Measurements from ENCODE around the gene TKTL1. TPM values are rescaled to one million over a fixed set of nuclear protein-coding genes. Genes with fewer than 3 reads are reported as not detected.

TKTL1 gene
- total RNA-seq, 1 donor from 2014 or later, result 0.20 TPM

DNA sequence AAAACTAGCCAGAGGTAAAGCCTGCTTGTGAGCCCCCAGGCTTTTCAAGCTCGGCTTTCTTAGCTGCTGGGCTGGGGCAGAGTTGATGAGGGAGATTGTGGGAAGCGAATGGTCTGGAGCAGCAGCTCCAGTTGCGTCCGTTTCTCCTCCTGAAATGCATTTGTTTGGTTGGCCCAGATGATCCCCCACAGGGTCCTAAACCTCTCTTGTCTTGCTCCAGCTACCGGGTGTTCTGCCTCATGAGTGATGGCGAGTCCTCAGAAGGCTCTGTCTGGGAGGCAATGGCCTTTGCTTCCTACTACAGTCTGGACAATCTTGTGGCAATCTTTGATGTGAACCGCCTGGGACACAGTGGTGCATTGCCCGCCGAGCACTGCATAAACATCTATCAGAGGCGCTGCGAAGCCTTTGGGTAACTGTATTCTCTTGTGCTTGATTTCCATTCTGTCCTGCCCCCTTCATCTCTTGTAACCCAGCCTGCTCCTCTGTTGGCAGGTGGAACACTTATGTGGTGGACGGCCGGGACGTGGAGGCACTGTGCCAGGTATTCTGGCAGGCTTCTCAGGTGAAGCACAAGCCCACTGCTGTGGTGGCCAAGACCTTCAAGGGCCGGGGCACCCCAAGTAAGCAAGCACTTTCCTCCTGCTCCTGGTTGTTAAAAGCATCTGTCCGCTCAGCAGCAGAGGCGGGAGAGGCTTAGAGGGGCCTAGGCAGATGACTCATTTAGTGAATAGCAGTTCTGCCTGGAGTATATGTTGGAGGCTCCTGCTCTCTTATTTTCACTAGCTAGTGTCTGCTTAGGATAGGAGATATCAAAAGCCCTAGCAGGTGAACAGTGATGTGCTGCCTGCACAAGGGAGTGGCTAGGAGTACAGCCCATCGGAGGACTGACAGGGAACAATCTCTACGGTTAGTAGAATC, 15.3 kb downstream of the TKTL1 start:
- no peaks in the 10 kb centered on the region for H3K4me1 Mint-ChIP-seq
- H3K9me3 Mint-ChIP-seq, result peaks cover 21% of the 10 kb centered on the region
- no peak for DNase-seq (ENCODE audit: low spot score in 2 of 2, unreplicated experiment in 2 of 2)
- no peak overlapping the region for H3K4me3 Mint-ChIP-seq
- no peak overlapping the region for H3K27ac Mint-ChIP-seq
- no peaks in the 10 kb centered on the region for H3K27me3 Mint-ChIP-seq (ENCODE audit: low read depth)
- no peak for TF ChIP-seq CTCF (IDR thresholded peaks at IDR 0.05; ENCODE audit: unreplicated experiment)
- H3K36me3 Mint-ChIP-seq, result no peaks in the 10 kb centered on the region

GRCh38 chrX:154312116-154312515, 16.5 kb downstream of the TKTL1 start:
- Mint-ChIP-seq H3K4me1 (no peaks in the 10 kb centered on the region), H3K36me3 (no peaks in the 10 kb centered on the region), H3K9me3 (peaks cover 21% of the 10 kb centered on the region), H3K27ac (no peak overlapping the region), H3K4me3 (no peak overlapping the region), H3K27me3 (ENCODE audit: low read depth) (no peaks in the 10 kb centered on the region)
- no peak for TF ChIP-seq CTCF (IDR thresholded peaks at IDR 0.05; ENCODE audit: unreplicated experiment)
- no peak for DNase-seq (ENCODE audit: low spot score in 2 of 2, unreplicated experiment in 2 of 2)

DNA sequence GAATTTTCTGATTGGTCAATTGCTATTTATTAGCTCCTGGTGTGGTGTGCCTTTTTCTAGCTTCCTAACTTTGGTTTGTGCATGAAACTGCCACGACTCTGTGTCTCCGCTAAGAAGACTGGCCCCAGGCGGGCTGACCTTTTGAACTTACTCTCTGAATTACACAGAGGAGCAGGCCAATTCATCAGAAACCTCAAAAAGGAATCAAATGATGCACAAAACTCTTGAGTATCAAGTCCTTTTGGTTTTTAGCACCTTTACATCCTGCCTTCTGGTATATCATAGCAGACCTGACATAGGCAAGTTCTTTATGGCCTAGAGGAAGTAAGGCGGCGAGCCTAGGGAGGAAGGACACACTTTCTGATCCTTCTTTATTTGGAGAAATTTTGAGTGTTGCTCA, 17.6 kb downstream of the TKTL1 start:
- Mint-ChIP-seq H3K36me3 (no peaks in the 10 kb centered on the region), H3K4me3 (no peak overlapping the region), H3K9me3 (peaks cover 12% of the 10 kb centered on the region), H3K4me1 (peaks cover 2% of the 10 kb centered on the region), H3K27ac (no peak overlapping the region), H3K27me3 (ENCODE audit: low read depth) (no peaks in the 10 kb centered on the region)
- DNase-seq (ENCODE audit: low spot score in 2 of 2, unreplicated experiment in 2 of 2), result no peak
- no peak for TF ChIP-seq CTCF (IDR thresholded peaks at IDR 0.05; ENCODE audit: unreplicated experiment)

DNA sequence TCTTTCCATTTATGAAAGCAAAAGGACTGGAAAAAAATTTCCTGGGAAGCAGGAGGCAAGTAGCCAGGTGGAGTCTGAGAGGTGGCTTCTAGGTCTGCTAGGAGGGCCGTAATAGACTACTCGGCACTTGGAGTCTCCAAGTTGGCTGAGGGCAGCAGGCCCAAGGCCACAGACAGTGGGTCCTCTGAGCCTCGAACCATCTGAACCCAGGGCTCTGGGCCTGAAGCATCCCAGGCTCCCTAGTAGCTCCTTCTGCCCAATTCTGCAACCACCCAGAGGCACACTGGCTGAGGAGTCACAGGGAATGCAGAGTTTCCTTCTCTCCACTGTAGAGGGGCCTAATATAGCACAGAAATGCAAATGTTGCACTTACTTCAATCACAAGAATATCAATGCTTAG, 19.8 kb downstream of the TKTL1 start:
- H3K27ac Mint-ChIP-seq, result no peak overlapping the region
- H3K4me1 Mint-ChIP-seq, result peaks cover 2% of the 10 kb centered on the region
- H3K4me3 Mint-ChIP-seq, result no peak overlapping the region
- DNase-seq (ENCODE audit: low spot score in 2 of 2, unreplicated experiment in 2 of 2), result no peak
- peaks cover 15% of the 10 kb centered on the region for H3K9me3 Mint-ChIP-seq
- peaks cover 5% of the 10 kb centered on the region for H3K27me3 Mint-ChIP-seq (ENCODE audit: low read depth)
- no peak for TF ChIP-seq CTCF (IDR thresholded peaks at IDR 0.05; ENCODE audit: unreplicated experiment)
- H3K36me3 Mint-ChIP-seq, result no peaks in the 10 kb centered on the region

DNA sequence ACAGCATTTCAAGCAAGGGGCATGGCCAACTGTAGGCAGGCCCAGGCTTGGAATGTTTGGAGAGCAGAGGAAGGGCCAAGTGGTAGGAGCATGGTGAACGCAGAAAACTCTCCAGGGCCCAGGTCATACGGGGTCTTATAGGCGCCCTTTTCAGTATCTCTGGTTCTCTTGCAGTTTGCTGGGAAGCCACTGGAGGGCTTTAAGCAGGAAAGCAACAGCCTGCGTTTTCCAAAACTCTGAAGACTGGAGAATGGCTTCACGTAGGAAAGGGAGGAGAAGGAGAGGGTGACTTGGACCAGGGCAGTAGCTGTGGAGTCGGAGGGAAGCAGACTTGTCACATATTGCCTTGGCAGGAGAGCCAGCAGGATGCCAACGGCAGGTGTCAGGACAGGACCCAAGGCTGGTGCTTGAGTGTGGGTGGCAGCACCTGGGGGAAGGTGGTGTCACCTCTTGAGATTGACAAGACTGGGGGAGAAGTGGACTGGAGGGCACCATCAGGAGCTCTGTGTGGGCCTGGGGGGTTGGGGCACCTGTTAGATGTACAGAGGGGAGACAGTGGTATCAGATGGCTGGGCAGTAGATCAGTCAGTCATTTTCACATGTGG, 21.9 kb downstream of the TKTL1 start:
- Mint-ChIP-seq H3K36me3 (no peaks in the 10 kb centered on the region), H3K4me3 (no peak overlapping the region), H3K9me3 (peaks cover 9% of the 10 kb centered on the region), H3K27ac (no peak overlapping the region), H3K27me3 (ENCODE audit: low read depth) (peaks cover 11% of the 10 kb centered on the region), H3K4me1 (peaks cover 2% of the 10 kb centered on the region)
- TF ChIP-seq CTCF (IDR thresholded peaks at IDR 0.05; ENCODE audit: unreplicated experiment), result no peak
- no peak for DNase-seq (ENCODE audit: low spot score in 2 of 2, unreplicated experiment in 2 of 2)
